Progenitor cell of endocrine pancreas (in vitro differentiated cells): Measurements from ENCODE around the gene TECPR2. TPM values are rescaled to one million over a fixed set of nuclear protein-coding genes. Genes with fewer than 3 reads are reported as not detected.

Experiments used
- DNase-seq: peaks from one replicate; pipeline ENCODE4 v3.0.0; 2021; ENCODE audit warnings: low spot score; ENCODE audit not compliant: unreplicated experiment
- H3K27ac Mint-ChIP-seq: 2 replicates; pipeline ENCODE4 v1.8.0; 2021; ENCODE audit warnings: mild to moderate bottlenecking, moderate library complexity, mixed read lengths
- H3K27me3 Mint-ChIP-seq: 2 replicates; pipeline ENCODE4 v1.8.0; 2021; ENCODE audit warnings: mixed read lengths
- H3K36me3 Mint-ChIP-seq: 2 replicates; pipeline ENCODE4 v1.8.0; 2022; ENCODE audit warnings: mixed read lengths; ENCODE audit not compliant: insufficient read depth
- H3K4me1 Mint-ChIP-seq: 2 replicates; pipeline ENCODE4 v1.8.0; 2021; ENCODE audit warnings: low read depth, mixed read lengths
- H3K4me3 Mint-ChIP-seq: 2 replicates; pipeline ENCODE4 v1.8.0; 2021; ENCODE audit warnings: low read depth, mild to moderate bottlenecking, moderate library complexity, mixed read lengths
- H3K9me3 Mint-ChIP-seq: 2 replicates; pipeline ENCODE4 v1.8.0; 2021; ENCODE audit warnings: low read depth, mixed read lengths
- total RNA-seq: library from RNA; stranded (reverse); gene quantifications from 2 replicates; pipeline ENCODE4 v1.2.1, GENCODE V29; 2021
- TF ChIP-seq, protein P1 (sequence below): fragments of 200-600 bp; sonication (generic); IDR thresholded peaks from one replicate; pipeline ENCODE4 v1.5.0; 2021; ENCODE audit warnings: antibody characterized with exemption, mild to moderate bottlenecking; ENCODE audit not compliant: unreplicated experiment

Gene TECPR2
- total RNA-seq, 1 donor from 2014 or later, result 34.2 TPM

DNA sequence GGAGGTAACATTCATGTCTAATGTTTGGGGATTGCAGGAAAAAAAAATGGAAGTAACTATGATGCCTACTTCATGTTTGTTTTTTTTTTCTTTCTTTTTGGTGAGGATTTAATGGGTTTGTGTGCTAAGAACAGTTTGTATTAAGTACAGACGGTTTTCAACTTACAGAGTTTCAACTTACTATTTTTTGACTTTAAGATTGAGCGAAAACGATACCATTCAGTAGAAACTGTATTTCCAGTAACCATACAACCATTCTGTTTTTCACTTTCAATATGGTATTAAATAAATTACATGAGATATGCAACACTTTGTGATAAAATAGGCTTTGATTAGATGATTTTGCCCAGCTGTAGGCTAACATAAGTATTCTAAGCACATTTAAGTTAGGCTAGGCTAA, 10.4 kb downstream of the TECPR2 start:
- no peaks in the 10 kb centered on the region for H3K4me1 Mint-ChIP-seq
- no peaks in the 10 kb centered on the region for H3K9me3 Mint-ChIP-seq
- no peaks in the 10 kb centered on the region for H3K27me3 Mint-ChIP-seq
- H3K36me3 Mint-ChIP-seq, result peaks cover 1% of the 10 kb centered on the region
- DNase-seq, result no peak
- H3K4me3 Mint-ChIP-seq, result no peak overlapping the region
- TF ChIP-seq, protein P1, sequence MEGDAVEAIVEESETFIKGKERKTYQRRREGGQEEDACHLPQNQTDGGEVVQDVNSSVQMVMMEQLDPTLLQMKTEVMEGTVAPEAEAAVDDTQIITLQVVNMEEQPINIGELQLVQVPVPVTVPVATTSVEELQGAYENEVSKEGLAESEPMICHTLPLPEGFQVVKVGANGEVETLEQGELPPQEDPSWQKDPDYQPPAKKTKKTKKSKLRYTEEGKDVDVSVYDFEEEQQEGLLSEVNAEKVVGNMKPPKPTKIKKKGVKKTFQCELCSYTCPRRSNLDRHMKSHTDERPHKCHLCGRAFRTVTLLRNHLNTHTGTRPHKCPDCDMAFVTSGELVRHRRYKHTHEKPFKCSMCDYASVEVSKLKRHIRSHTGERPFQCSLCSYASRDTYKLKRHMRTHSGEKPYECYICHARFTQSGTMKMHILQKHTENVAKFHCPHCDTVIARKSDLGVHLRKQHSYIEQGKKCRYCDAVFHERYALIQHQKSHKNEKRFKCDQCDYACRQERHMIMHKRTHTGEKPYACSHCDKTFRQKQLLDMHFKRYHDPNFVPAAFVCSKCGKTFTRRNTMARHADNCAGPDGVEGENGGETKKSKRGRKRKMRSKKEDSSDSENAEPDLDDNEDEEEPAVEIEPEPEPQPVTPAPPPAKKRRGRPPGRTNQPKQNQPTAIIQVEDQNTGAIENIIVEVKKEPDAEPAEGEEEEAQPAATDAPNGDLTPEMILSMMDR, result no peak
- no peak overlapping the region for H3K27ac Mint-ChIP-seq

DNA sequence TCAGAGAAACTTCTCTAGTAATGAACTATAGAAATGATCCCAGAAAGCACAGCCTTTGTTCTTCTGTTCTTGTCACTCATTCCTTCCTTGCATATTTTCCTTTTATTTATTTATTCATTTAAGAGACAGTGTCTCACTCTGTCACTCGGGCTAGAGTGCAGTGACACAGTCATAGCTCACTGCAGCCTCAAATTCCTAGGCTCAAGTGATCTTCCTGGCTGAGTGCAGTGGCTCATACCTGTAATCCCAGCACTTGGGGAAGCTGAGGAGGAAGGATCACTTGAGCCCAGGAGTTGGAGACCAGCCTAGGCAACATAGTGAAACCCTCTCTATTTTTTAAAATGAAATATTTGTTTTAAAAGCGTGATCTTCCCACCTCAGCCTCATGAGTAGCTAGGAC, 11.5 kb downstream of the TECPR2 start:
- no peak for DNase-seq
- Mint-ChIP-seq H3K36me3 (peaks cover 1% of the 10 kb centered on the region), H3K27me3 (no peaks in the 10 kb centered on the region), H3K27ac (no peak overlapping the region), H3K4me1 (no peaks in the 10 kb centered on the region), H3K4me3 (no peak overlapping the region), H3K9me3 (no peaks in the 10 kb centered on the region)
- TF ChIP-seq, protein P1, result no peak

DNA sequence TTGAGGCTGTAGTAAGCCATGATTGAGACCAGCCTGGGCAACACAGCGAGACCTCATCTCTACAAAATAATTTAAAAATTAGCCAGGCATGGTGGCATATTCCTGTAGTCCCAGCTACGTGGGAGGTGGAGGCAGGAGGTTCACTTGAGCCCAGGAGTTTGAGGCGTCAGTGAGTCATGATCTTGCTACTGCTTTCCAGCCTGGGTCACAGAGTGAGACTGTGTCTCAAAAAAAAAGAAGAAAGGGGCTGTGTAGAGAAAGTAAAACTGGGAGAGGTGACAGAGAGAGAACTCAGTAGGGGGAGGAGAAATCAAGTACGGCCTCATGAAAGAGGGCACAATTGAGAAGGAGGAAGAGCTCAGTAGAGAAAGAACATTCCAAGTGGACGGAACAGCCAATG, 12.4 kb downstream of the TECPR2 start:
- Mint-ChIP-seq H3K9me3 (no peaks in the 10 kb centered on the region), H3K4me1 (no peaks in the 10 kb centered on the region), H3K27ac (no peak overlapping the region), H3K36me3 (peaks cover 1% of the 10 kb centered on the region), H3K4me3 (no peak overlapping the region), H3K27me3 (no peaks in the 10 kb centered on the region)
- DNase-seq, result no peak
- TF ChIP-seq, protein P1, result no peak

DNA sequence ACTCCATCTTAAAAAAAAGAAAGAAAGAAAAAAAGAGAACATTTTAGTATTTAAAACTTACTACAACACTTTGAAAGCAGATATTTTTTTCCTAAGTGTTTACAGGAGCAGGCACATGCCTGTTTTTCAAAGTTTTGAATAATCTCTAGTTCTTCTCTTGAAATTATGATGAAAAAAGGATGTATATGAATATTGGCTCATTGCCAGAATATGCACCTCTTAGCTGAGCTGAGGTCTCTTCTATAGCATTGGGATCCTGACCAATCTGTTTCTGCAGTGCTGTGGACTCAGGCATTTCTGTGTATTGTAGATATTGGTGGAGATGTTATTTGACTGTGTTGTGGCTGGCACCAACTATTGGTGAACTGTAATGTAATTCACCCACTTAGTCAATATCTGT, 15.0 kb downstream of the TECPR2 start:
- peaks cover 6% of the 10 kb centered on the region for H3K36me3 Mint-ChIP-seq

DNA sequence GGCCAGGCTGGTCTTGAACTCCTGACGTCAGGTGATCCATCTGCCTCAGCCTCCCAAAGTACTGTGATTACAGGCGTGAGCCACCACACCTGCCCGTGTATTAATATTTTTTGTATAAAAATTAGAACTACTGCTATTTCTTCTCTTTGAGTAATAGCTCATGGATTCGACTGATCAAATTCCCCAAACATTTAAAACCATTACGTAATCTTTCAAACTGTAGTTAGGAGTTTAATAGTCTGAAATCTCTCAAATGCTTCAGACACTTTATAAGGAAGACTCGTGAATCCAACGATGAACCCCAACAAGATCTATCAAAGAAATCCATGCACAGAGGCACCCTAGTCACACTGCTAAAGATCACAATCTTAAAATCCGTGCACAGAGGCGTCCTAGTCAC, 16.1 kb downstream of the TECPR2 start:
- no peaks in the 10 kb centered on the region for H3K9me3 Mint-ChIP-seq
- TF ChIP-seq, protein P1, result no peak
- no peaks in the 10 kb centered on the region for H3K27me3 Mint-ChIP-seq
- H3K4me3 Mint-ChIP-seq, result no peak overlapping the region
- H3K27ac Mint-ChIP-seq, result no peak overlapping the region
- peaks cover 6% of the 10 kb centered on the region for H3K36me3 Mint-ChIP-seq
- no peak for DNase-seq
- H3K4me1 Mint-ChIP-seq, result no peaks in the 10 kb centered on the region

More for the DNA sequence above, 15.0 kb downstream of the TECPR2 start:
- H3K27ac Mint-ChIP-seq, result no peak overlapping the region
- H3K9me3 Mint-ChIP-seq, result no peaks in the 10 kb centered on the region
- no peaks in the 10 kb centered on the region for H3K27me3 Mint-ChIP-seq
- no peak for DNase-seq
- H3K4me1 Mint-ChIP-seq, result no peaks in the 10 kb centered on the region
- TF ChIP-seq, protein P1, result no peak
- no peak overlapping the region for H3K4me3 Mint-ChIP-seq
